HepG2 (cell line): ENCODE measurements around the gene PHACTR1. TPM values are rescaled to one million over a fixed set of nuclear protein-coding genes. Genes with fewer than 3 reads are reported as not detected.

Source experiments
- ATAC-seq: fragments of 200-7000 bp; cut with Tn5 transposase; 3 replicates; pipeline ENCODE4 v1.9.1; 2020; ENCODE audit warnings: mild to moderate bottlenecking, moderate library complexity
- BruUV-seq: library from RNA; stranded (reverse); fragments of 400-500 nt; replicated peaks from 2 replicates; lab custom pipeline; 2021; lab: Mats Ljungman, UMichigan
- CTCF ChIA-PET: fragments of 300-600 bp; formaldehyde crosslinking; extraction: SDS; loops from one replicate; lab custom pipeline; 2021; ENCODE audit warnings: low total read pairs, inconsistent platforms, low intra/inter-chr PET ratio; lab: Yijun Ruan, JAX
- POLR2A ChIA-PET: fragments of 350-600 bp; sonication (Branson Sonifier 250); formaldehyde crosslinking; loops from one replicate; lab custom pipeline; 2020; ENCODE audit warnings: antibody characterized with exemption, inconsistent platforms; lab: Yijun Ruan, JAX
- DNase-seq: peaks from one replicate; pipeline ENCODE4 v3.0.0-alpha.2; 2015; ENCODE audit warnings: low spot score
- FAIRE-seq: peaks from 3 replicates; lab custom pipeline; 2011; peaks lifted over from hg19 to GRCh38; lab: Jason Lieb, UNC
- H2AFZ ChIP-seq: one replicate; pipeline ENCODE4 v1.6.1; 2011; ENCODE audit warnings: low read length, inconsistent platforms
- H3K27ac ChIP-seq: fragments of 300-600 bp; 3 replicates; pipeline ENCODE4 v1.8.0; 2011; ENCODE audit warnings: mixed run types, mild to moderate bottlenecking, mixed read lengths, low read length, inconsistent platforms; ENCODE audit not compliant: insufficient read depth; ENCODE audit errors: extremely low read length
- H3K27me3 ChIP-seq, 2 experiments: fragments of 200-600 bp in 1 of 2; 2 replicates in 1 of 2; 3 replicates in 1 of 2; pipeline versions ENCODE4 v1.6.0 to v1.8.0; 2011; ENCODE audit warnings: low read length in 2 of 2, mild to moderate bottlenecking in 2 of 2, moderate library complexity in 2 of 2, inconsistent platforms in 1 of 2; ENCODE audit not compliant: insufficient read depth in 2 of 2, control insufficient read depth in 1 of 2
- H3K36me3 ChIP-seq, 2 experiments: fragments of 200-600 bp in 1 of 2; replicated peaks in 1 of 2; 2 replicates in 1 of 2; 3 replicates in 1 of 2; pipeline versions ENCODE4 v1.5.1 to v1.8.0; 2011; ENCODE audit warnings: low read length in 2 of 2, inconsistent platforms in 1 of 2; ENCODE audit not compliant: insufficient read depth in 2 of 2, control insufficient read depth in 1 of 2
- H3K4me1 ChIP-seq: 2 replicates; pipeline ENCODE4 v1.5.1; 2012; ENCODE audit warnings: low read length, inconsistent platforms; ENCODE audit not compliant: insufficient read depth
- H3K4me2 ChIP-seq: 2 replicates; pipeline ENCODE4 v1.6.0; 2011; ENCODE audit warnings: low read depth, low read length, inconsistent platforms
- H3K4me3 ChIP-seq, 3 experiments: fragments of 200-600 bp in 1 of 3; sonication (generic), shearing (Covaris generic) in 1 of 3; replicated peaks in 1 of 3; 2 replicates each; pipeline ENCODE4 v1.5.1; 2011 to 2016; ENCODE audit warnings: low read length in 3 of 3, inconsistent platforms in 2 of 3, low read depth in 2 of 3, mild to moderate bottlenecking in 2 of 3, control low read depth in 1 of 3, mixed read lengths in 1 of 3; ENCODE audit not compliant: insufficient read depth in 1 of 3
- H3K79me2 ChIP-seq: one replicate; pipeline ENCODE4 v1.6.1; 2011; ENCODE audit warnings: low read length, inconsistent platforms; ENCODE audit not compliant: insufficient read depth
- H3K9ac ChIP-seq: 2 replicates; pipeline ENCODE4 v1.6.0; 2011; ENCODE audit warnings: mild to moderate bottlenecking, low read depth, low read length, inconsistent platforms; ENCODE audit not compliant: insufficient read depth
- H3K9me3 ChIP-seq: 2 replicates; pipeline ENCODE4 v1.5.1; 2012; ENCODE audit warnings: mild to moderate bottlenecking, low read length
- H4K20me1 ChIP-seq: 2 replicates; pipeline ENCODE4 v1.6.0; 2011; ENCODE audit warnings: inconsistent platforms, mild to moderate bottlenecking, low read length, moderate library complexity; ENCODE audit not compliant: insufficient read depth
- CENPT ChIP-seq: sonication (generic); formaldehyde crosslinking; IDR thresholded peaks from 2 replicates; pipeline ENCODE4 v1.8.0; 2022; ENCODE audit warnings: low read depth, mild to moderate bottlenecking, moderate library complexity, missing genetic modification reagents
- KLF12 ChIP-seq: sonication (generic); formaldehyde crosslinking; IDR thresholded peaks from 2 replicates; pipeline ENCODE4 v1.4.0; 2020; ENCODE audit warnings: missing genetic modification reagents, borderline replicate concordance
- KLF6 ChIP-seq: IDR thresholded peaks from 2 replicates; pipeline ENCODE4 v1.8.0; 2016; ENCODE audit warnings: missing biosample characterization, missing genetic modification reagents
- MXI1 ChIP-seq: IDR thresholded peaks from 3 replicates; pipeline ENCODE4 v1.6.1; 2012; ENCODE audit warnings: low read depth, low read length, inconsistent platforms, borderline replicate concordance
- NFIB ChIP-seq: sonication (generic); formaldehyde crosslinking; IDR thresholded peaks from 2 replicates; pipeline ENCODE4 v1.9.0; 2021; ENCODE audit warnings: missing genetic modification reagents, mild to moderate bottlenecking, borderline replicate concordance
- NR3C1 ChIP-seq: sonication (generic); formaldehyde crosslinking; IDR thresholded peaks from 2 replicates; pipeline ENCODE4 v1.4.0; 2020; ENCODE audit warnings: missing genetic modification reagents
- REXO4 ChIP-seq: sonication (generic); formaldehyde crosslinking; IDR thresholded peaks from 2 replicates; pipeline ENCODE4 v1.8.0; 2022; ENCODE audit warnings: missing genetic modification reagents, mild to moderate bottlenecking, borderline replicate concordance
- RNF2 ChIP-seq: fragments of 450-650 bp; conservative IDR thresholded peaks from 2 replicates; pipeline ENCODE4 v1.6.1; 2016; ENCODE audit warnings: low read depth
- SP140L ChIP-seq: sonication (generic); formaldehyde crosslinking; IDR thresholded peaks from 2 replicates; pipeline ENCODE4 v1.4.0; 2020; ENCODE audit warnings: missing genetic modification reagents, borderline replicate concordance
- UBTF ChIP-seq: sonication (generic); formaldehyde crosslinking; IDR thresholded peaks from 2 replicates; pipeline ENCODE4 v1.4.0; 2020; ENCODE audit warnings: mild to moderate bottlenecking, missing genetic modification reagents
- ZEB1 ChIP-seq: IDR thresholded peaks from 2 replicates; pipeline ENCODE4 v1.6.1; 2012; ENCODE audit warnings: mild to moderate bottlenecking, low read depth, inconsistent platforms; ENCODE audit not compliant: insufficient replicate concordance
- ZKSCAN1 ChIP-seq: fragments of 150-350 bp; IDR thresholded peaks from 2 replicates; pipeline ENCODE4 v1.6.1; 2014; ENCODE audit warnings: low read length
- ZNF256 ChIP-seq: sonication (generic); formaldehyde crosslinking; conservative IDR thresholded peaks from 2 replicates; pipeline ENCODE4 v1.4.0; 2020; ENCODE audit warnings: missing genetic modification reagents
- ZNF296 ChIP-seq: sonication (generic); formaldehyde crosslinking; conservative IDR thresholded peaks from 2 replicates; pipeline ENCODE4 v1.5.0; 2020; ENCODE audit warnings: mild to moderate bottlenecking, missing genetic modification reagents
- ZNF576 ChIP-seq: sonication (generic); formaldehyde crosslinking; IDR thresholded peaks from 2 replicates; pipeline ENCODE4 v1.4.0; 2020; ENCODE audit warnings: mild to moderate bottlenecking, missing genetic modification reagents
- ZNF615 ChIP-seq: sonication (generic); formaldehyde crosslinking; IDR thresholded peaks from 2 replicates; pipeline ENCODE4 v1.5.0; 2020; ENCODE audit warnings: mild to moderate bottlenecking, missing genetic modification reagents, borderline replicate concordance
- ZNF720 ChIP-seq: sonication (generic); formaldehyde crosslinking; IDR thresholded peaks from 2 replicates; pipeline ENCODE4 v1.4.0; 2020; ENCODE audit warnings: missing genetic modification reagents
- WGBS: methylation state at CpG from one replicate; pipeline ENCODE4 v1.1.6; 2017; ENCODE audit warnings: low lambda C conversion rate; 5-methylcytosine and 5-hydroxymethylcytosine counted together
- in situ Hi-C: cut with HindIII; loops from 2 replicates; pipeline ENCODE4 v1.10.0; 2017; ENCODE audit warnings: low pct_unique_long_range_greater_than_20kb; ENCODE audit not compliant: extremely low pct_ligation_motif_present
- intact Hi-C: fragments of 100-400 bp; cut with micrococcal nuclease; formaldehyde crosslinking; loops from one replicate; pipeline ENCODE4 v1.10.0; 2022; ENCODE audit not compliant: unreplicated experiment
- polyA plus RNA-seq, 8 experiments: library from polyadenylated mRNA; depleted of rRNA in 3 of 8; stranded (reverse) in 7 of 8; unstranded in 1 of 8; fragments of >200 nt; fragmentation: Illumina TruSeq in 4 of 8; extraction: Trizol in 4 of 8; gene quantifications; 2 replicates each; pipeline versions ENCODE4 v1.2.1 to v1.2.3, GENCODE V29; 2011 to 2016; ENCODE audit warnings: low read depth in 4 of 8, missing spikeins in 1 of 8, mixed read lengths in 1 of 8; ENCODE audit not compliant: insufficient read depth in 1 of 8
- total RNA-seq, 5 experiments: library from RNA; depleted of rRNA; stranded (reverse); fragments of >200 nt; fragmentation: Illumina TruSeq; extraction: Trizol; gene quantifications; 2 replicates each; pipeline ENCODE4 v1.2.3, GENCODE V29; 2016; ENCODE audit warnings: low read depth in 1 of 5

Gene PHACTR1
- total and polyA plus RNA-seq, 2 of the 13 experiments (the other 11 are each of a cell fraction or from before 2014, with no cell fraction given): 0.09 TPM; not detected in 1

GRCh38 chr6:13238640-13239216 lies 522.2 kb downstream of the PHACTR1 start:
- Histone ChIP-seq H3K9ac (no peak overlapping the region), H3K4me2 (no peak overlapping the region), H4K20me1 (no peaks in the 10 kb centered on the region), H3K36me3 (no peaks in the 10 kb centered on the region), H3K4me3 (no peak overlapping the region), H3K9me3 (no peaks in the 10 kb centered on the region), H3K4me1 (peaks cover 14% of the 10 kb centered on the region), H3K27me3 (peaks cover 0 to 14% of the 10 kb centered on the region in 2 experiments; a peak in 2 of 5 replicates), H2AFZ (no peak overlapping the region), H3K27ac (no peak overlapping the region), H3K79me2 (no peaks in the 10 kb centered on the region)
- CTCF ChIA-PET: no interaction called here
- BruUV-seq: no TSS peak
- POLR2A ChIA-PET: no interaction called here
- in situ Hi-C loops: no loop called here
- ATAC-seq: no peak
- intact Hi-C loops: no loop called here
- no peak for FAIRE-seq
- 74% methylated on average over 7 of the region's 7 CpGs for WGBS
- no peak for TF ChIP-seq NFIB
- TF ChIP-seq RNF2: no peak
- TF ChIP-seq KLF6 (CRISPR knock-in tag): no peak
- TF ChIP-seq CENPT (CRISPR knock-in tag): no peak
- no peak for TF ChIP-seq ZNF576
- TF ChIP-seq ZNF296 (CRISPR knock-in tag): no peak
- TF ChIP-seq NR3C1 (CRISPR knock-in tag): no peak
- TF ChIP-seq ZNF720: no peak
- no peak for TF ChIP-seq KLF12 (CRISPR knock-in tag)
- no peak for TF ChIP-seq REXO4 (CRISPR knock-in tag)
- TF ChIP-seq ZNF256 (CRISPR knock-in tag): no peak
- TF ChIP-seq SP140L (CRISPR knock-in tag): no peak
- no peak for TF ChIP-seq ZEB1
- TF ChIP-seq MXI1: no peak
- no peak for TF ChIP-seq ZNF615 (CRISPR knock-in tag)
- TF ChIP-seq UBTF (CRISPR knock-in tag): no peak
- TF ChIP-seq ZKSCAN1: no peak
- DNase-seq: no peak
